RCC 7860 (cell line): ENCODE data around the gene SULF2.
A peak's percentile ranks its signal among the peaks of the same experiment; 100 is the strongest.

Experiments
- DNase-seq: peaks from one replicate; pipeline ENCODE4 v3.0.0-alpha.2; 2015; ENCODE audit warnings: low spot score
- FAIRE-seq: peaks from 2 replicates; lab custom pipeline; 2012; peaks lifted over from hg19 to GRCh38; lab: Jason Lieb, UNC

SULF2 gene

GRCh38 chr20:47672886-47673670, 112.2 kb downstream of the SULF2 start:
- FAIRE-seq = no peak

GRCh38 chr20:47672166-47672565, 113.1 kb downstream of the SULF2 start:
- no peak for FAIRE-seq
- DNase-seq = no peak

More at GRCh38 chr20:47672886-47673670, 112.2 kb downstream of the SULF2 start:
- DNase-seq = no peak

- no peak for DNase-seq
- FAIRE-seq = no peak
These were observed 114.4 kb downstream of the SULF2 start for GRCh38 chr20:47670913-47671312.

GRCh38 chr20:47669927-47670890, 115.1 kb downstream of the SULF2 start:
- DNase-seq = no peak

GRCh38 chr20:47669489-47669888, 115.8 kb downstream of the SULF2 start:
- DNase-seq (no peak), FAIRE-seq (no peak)

More at GRCh38 chr20:47669927-47670890, 115.1 kb downstream of the SULF2 start:
- FAIRE-seq = no peak

- FAIRE-seq (no peak), DNase-seq (no peak)
These were observed 116.2 kb downstream of the SULF2 start for GRCh38 chr20:47669152-47669425.

GRCh38 chr20:47668313-47669151, 116.7 kb downstream of the SULF2 start:
- DNase-seq (no peak), FAIRE-seq (no peak)

- no peak for DNase-seq
- FAIRE-seq = no peak
These were observed 117.6 kb downstream of the SULF2 start for GRCh38 chr20:47667531-47668312.

- FAIRE-seq = no peak
- no peak for DNase-seq
These were observed 118.2 kb downstream of the SULF2 start for GRCh38 chr20:47667086-47667485.

GRCh38 chr20:47666304-47666703, 119.0 kb downstream of the SULF2 start:
- DNase-seq (no peak), FAIRE-seq (no peak)

GRCh38 chr20:47665221-47665991, 119.9 kb downstream of the SULF2 start:
- FAIRE-seq (no peak), DNase-seq (no peak)

GRCh38 chr20:47664744-47665143, 120.5 kb downstream of the SULF2 start:
- FAIRE-seq (no peak), DNase-seq (no peak)

- FAIRE-seq (no peak), DNase-seq (no peak)
These were observed 121.2 kb downstream of the SULF2 start for GRCh38 chr20:47664068-47664437.

- DNase-seq (peak; percentile 57), FAIRE-seq (no peak)
These were observed 121.8 kb downstream of the SULF2 start for GRCh38 chr20:47663354-47664067.

GRCh38 chr20:47662483-47663353, 122.6 kb downstream of the SULF2 start:
- DNase-seq = no peak
- FAIRE-seq = no peak

GRCh38 chr20:47661714-47662113, 123.6 kb downstream of the SULF2 start:
- FAIRE-seq = no peak
- DNase-seq = no peak

- FAIRE-seq = no peak
- DNase-seq = no peak
These were observed 124.1 kb downstream of the SULF2 start for GRCh38 chr20:47660983-47661700.

- no peak for DNase-seq
- FAIRE-seq = no peak
These were observed 124.7 kb downstream of the SULF2 start for GRCh38 chr20:47660602-47660905.
